SK-N-MC (cell line): ENCODE data around the gene PCLO.

Experiments used
- EZH2 ChIP-seq: fragments of 200-600 bp; sonication (generic); IDR thresholded peaks from one replicate; pipeline ENCODE4 v1.6.1; 2017; ENCODE audit warnings: antibody characterized with exemption
- FOXP2 ChIP-seq: optimal IDR thresholded peaks from 2 replicates; pipeline ENCODE3; 2011; ENCODE audit warnings: mild to moderate bottlenecking, moderate library complexity; ENCODE audit not compliant: insufficient read depth; ENCODE audit errors: extremely low read length, control extremely low read depth
- POLR2AphosphoS5 ChIP-seq: IDR thresholded peaks from 2 replicates; pipeline ENCODE4 v1.6.1; 2012; ENCODE audit warnings: mild to moderate bottlenecking, low read depth, low read length, borderline replicate concordance

DNA sequence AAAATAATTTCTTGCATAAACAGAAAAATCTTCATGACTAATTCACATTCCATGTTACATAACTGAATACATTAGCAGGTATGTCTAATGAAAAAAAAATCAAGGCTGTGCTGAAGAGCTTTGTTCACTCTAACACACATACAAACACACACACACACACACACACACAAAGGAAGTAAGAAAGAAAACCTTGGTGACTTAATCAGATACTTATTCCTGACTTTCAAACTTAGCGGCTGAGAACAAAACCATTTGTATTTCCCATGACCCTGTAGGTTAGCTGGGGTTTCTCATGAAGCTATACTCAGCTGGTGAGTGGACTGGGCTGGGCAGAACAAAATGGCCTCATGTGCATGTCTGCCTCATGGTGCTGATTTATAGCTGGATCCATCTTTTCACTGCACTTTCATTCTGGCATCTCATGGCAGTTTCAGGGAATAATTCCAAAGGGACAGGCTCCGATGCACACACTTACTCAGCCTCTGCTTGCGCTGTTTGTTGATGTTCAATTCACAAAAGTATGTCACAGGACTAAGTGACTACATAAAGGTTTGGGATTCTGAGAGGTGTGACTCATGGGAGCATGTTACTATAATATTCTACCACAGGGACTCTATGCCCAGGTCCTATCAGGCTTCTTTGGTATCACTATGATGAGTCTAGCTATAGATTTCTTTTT lies 161.2 kb downstream of the PCLO start:
- TF ChIP-seq POLR2AphosphoS5 (no peak), EZH2 (no peak), FOXP2 (no peak)
